ENCODE data around the gene AUTS2.
"Not testable (repeated sequence)": the region's sequence is repeated elsewhere in the genome, so short reads cannot be mapped to it uniquely, and the experiment has no call there.

Gene AUTS2

DNA sequence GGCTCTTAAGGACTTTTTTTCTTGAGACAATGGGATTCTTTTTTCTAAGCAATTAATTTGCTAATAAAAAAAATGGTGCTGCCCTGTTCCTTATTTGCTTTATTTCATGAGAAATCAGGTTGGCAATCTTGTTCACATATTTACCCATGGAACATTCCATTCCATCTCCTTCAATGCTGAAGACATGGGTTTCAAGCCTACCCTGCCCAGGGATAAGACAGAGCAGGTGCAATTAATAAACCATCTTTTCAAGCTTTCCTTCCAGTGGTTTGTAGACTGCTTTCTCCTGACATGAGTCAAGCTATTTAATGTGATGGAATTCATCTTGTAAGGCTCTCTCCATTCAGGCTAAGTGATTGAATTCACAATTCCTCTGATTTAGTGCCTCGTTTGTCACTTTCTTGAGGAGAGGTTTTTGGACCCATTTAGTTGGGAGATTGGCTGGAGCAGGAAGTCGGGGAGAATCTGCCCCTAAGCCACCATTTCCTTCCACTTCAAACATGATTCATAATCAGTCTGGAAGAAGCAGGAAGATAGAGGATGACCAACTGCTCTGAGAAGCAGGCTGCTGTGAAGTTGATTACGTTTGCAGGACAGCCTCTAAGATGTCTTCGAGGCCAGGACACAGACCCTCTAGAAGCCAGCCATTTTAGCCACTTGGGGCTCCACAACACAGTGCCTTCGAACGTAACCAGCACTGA, 981.3 kb downstream of the AUTS2 start:
- no peak for DNase-seq

DNA sequence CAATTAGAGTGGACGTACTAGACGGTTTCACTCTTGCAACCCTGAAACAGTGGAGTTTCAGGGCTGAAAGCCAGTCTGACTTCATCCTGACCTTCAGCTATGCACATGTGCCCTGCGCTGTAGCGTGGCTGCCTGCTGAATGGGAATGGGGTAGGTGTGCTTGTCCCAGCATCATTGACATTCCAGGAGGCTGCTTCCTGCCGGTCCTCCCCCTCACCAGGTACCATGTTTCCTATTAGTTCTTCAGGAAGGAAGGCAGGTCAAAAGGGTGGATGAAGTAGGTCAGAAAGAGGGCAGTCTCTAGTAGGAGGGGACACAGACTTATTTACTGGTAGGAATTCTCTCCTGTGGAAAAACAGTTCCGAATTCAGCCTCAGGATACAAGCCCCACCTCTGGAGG, 981.9 kb downstream of the AUTS2 start:
- no peak for DNase-seq

DNA sequence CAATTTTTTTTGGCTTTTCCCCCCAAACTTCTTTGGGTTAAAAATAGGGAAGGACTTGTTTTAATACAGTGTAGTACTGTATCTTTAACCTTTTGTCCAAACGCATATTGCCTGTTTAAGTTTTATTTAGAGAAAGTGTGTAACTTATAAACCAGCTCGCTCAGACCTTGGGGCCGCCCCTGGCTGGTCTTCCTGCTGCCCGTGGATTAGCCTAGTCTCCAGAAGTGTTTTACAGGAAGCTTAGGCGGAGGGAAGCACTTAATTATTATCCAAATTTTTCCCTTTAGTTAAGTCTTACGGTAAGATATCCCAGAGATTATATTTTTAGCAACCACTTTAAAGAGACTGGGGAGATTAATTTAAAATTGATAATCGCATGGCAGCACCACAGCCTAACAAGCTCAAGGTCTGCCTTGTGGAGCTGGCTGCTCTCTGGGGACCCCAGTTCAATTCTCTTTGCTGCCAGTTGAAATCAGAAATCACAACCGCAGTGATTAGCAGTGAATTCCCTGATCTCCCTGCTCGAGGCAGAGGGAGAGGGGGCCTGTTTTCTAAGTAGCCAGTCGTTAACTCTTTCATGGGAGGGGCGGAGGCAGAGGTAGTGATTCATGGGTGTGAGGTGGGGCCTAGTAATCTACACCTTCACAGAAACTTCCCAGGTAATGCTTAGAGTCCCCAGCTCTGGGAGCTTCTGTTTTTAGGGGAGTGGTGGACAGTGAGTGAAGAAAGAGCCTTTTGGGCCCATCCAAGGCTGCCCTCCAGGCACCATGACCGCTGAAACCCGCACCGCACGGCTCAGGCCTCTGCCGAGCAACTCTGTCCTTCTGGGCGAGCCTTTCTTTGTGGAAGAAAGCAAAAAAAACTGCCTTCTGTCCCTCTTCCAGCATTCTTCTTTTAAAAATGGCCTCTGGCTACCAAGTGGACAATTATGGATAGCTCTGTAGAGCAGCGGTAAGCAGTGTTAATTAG, 984.9 kb downstream of the AUTS2 start:
- DNase-seq = no peak

DNA sequence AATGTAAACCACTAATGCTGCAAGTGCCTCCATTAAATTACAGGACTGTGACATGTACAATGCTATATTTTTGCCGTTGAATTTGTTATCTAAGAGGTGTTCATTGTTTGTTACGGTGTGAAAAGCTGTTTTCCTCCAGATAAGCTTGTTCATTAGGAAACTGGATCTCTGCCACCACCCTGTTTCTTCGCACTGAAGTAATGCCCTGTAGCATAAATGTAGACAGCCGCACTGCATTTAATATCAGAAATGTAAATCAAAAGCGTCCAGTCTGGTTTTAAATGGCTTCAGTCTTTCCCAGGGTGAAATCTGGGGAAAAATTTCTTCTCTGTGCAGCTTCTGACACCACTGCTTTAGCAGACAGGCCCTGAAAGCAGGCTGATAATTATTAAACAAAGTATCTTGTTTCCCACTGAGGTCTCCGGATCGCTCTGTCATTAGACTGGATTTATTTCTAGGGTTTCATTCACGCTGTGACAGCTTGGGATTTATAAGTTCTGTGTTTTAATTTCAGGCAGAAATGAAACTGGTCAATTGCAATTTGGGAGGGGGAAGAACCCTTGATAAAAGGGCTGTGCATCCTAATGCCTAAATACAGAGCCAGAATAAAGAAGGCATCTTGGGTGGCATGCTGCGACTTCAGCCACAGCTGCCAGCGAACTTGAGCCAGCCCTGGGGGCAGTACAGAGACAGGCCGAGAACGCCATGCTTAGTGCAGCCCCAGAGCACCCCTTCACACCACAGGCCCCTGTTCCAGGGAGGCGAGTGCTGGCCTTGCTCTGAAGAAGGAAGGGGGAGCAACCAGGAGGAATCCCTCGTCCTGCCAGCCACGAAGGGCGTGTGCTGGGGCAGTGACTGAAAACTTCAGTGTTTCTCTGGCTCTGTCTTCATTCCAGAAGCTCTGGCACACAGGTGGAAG, 985.9 kb downstream of the AUTS2 start:
- no peak for DNase-seq

DNA sequence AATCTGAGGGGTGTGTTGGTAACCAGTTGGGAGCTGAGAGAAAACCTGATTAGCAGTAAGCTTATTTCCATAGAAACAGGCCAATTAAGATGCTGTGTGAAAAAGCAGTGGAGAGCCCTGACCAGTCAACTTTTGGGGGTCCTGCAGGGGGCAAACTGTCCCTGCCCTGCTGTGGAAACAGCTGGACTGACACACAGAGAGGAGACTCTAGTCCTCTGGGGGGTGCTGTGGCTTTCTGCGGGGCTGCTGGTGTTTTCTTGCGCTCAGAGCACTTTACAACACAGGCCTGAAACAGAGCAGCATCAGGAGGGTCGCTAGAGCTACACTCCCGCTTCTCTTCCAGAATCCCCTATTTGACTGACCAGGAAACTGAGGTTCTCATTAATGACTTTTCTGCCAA, 986.8 kb downstream of the AUTS2 start:
- DNase-seq = no peak

DNA sequence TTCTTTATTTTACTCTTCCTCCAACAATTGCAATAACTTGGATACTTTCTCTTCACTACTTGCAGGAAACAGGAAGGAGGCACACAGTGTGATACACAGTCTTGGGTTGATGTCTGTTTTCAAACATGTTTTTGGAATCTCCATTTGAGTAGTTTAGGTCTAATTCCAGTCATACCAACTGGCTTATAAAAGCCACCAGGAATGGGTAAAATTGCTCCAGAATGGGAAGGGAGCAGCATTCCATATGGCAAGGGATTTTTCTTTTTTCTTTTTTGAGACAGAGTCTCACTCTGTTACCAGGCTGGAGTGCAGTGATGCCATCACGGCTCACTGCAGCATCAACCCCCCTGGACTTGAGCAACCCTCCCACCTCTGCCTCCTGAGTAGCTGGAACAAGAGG, 988.5 kb downstream of the AUTS2 start:
- no peak for DNase-seq

DNA sequence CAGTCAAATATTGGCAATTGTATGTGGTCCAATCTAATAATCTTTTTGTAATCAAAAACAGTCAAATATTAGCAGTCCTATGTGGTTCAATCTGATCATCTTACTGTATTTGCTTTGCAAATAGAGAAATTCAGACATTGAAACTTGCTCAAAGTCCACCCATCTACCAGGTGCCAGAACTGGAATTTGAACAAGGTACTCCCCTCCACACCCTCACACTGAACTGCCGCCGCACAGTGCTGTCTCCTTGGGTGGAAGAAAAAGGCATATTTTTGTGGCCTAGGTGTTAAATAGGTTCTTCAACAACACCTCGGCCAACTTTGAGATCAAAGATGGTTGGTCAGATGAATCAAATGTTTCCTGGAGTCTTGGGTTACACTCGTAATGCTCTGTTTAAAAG, 989.5 kb downstream of the AUTS2 start:
- no peak for DNase-seq

DNA sequence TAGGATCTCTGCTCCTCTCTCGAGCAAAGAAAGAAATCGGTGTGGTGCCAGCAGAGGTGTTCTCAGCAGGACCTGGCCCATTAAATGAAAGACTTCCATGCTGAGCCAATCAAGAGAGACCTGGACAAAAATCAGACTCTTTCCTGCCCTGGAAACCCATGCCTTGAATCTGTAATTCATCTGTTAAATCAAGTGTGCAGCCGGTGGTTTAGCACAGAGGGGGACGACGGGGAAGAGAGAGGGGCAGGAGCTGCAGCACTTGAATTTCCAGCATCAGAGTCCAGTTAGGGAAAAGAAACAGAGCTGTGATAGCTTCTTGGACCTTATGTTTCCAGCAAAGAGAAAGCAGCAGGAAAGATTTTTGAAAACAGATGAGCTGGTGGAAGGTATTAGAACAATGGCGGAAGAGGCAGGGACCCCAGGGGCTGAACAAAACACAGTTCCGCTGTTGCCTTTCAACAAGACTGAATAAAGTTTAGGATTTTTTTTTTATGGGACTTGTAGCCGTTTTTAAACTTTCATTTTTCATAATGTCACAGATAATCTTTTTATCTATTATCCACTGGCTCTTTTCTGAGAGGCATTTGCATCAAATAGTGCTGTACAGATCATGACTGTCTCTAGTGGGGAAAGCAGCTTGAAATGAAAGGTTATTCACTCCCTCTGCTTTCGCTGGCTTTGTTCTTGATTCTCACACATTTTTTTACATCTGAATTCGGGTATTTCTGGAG, 990.1 kb downstream of the AUTS2 start:
- DNase-seq = no peak

DNA sequence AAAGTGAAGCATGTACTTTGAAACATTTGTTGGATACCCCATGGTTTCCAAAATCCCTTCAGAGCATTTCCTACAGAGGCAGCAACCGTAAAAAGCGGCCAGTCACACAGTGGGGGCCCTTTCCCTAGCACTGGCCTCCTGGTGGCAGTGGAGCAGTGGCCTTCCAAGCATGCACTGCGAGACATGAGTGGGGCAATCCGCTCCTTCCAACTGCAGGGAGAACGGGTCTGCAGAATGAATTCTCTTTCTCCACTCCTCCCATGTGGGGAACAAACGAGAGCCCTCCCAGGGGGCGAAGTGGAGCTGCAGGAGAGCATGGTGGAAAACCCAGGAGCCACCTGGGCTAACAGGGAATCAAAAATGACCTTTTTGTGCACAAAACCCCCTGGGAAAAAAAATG, 990.7 kb downstream of the AUTS2 start:
- no peak for DNase-seq

DNA sequence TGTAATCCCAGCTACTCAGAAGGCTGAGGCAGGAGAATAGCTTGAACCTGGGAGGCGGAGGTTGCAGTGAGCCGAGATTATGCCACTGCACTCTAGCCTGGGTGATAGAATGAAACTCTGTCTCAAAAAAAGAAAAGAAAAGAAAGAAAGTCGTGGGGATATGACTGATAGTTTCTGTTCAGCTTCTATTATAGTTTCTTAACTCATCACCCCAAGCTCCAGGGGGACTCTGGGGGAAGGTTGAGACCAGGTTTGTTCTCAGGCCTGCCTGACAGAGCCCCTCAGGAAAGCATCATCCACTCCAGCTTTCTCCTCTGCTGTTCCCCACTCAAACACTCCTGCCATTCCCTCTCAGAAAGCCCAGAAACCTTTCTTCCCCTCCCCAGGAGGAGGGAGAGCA, 991.3 kb downstream of the AUTS2 start:
- no peak for DNase-seq

DNA sequence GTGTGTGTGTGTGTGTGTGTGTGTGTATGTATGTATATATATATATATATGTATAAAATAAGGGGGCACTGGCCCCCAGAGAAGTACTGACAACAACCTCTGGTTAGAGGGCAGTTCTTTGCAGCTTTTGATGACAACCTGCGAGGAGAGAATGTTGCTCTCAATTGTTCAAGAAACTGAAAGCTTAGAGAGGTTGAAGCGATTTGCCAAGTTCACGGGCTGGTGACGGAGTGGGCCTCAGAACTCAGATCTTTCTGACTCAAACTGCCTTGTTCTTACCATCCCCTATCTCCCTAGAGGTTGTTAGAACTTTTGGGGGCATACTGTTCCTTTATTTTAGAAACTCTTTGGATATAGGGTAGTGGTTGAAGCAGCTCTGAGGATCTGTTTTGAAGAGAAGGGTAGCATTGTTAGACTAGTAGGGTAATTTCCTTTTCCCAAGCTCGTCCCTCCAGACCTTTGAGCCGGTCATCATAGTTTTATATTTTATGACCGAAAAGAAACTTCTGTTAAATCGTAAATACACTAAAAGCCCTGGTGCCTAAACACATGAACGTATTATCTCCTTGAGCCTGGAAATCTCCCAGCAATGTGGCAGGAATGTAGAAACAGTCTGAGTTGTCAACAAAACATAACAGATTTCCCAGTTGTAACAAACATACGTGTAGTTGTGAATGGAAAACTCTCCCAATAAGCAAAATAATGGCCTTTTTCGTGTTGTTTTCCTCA, 992.0 kb downstream of the AUTS2 start:
- no peak for DNase-seq

DNA sequence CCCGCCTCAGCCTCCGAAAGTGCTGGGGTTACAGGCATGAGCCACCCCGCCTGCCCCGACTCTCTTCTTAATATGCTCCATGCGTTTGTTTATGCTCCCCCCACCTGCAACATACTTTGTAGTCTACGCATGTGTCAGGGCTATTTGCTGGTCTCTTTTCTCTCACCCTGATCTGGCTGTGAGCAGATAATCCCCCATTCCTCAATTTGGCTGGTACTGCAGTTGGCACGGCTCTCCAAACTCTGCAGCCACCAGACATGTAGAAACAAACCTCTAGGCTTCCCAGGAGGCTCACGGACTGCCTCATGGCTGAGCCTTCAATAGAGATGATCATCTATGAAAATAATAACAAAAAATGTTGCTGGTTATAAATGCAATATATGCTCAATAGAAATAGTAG, 993.4 kb downstream of the AUTS2 start:
- DNase-seq = no peak

DNA sequence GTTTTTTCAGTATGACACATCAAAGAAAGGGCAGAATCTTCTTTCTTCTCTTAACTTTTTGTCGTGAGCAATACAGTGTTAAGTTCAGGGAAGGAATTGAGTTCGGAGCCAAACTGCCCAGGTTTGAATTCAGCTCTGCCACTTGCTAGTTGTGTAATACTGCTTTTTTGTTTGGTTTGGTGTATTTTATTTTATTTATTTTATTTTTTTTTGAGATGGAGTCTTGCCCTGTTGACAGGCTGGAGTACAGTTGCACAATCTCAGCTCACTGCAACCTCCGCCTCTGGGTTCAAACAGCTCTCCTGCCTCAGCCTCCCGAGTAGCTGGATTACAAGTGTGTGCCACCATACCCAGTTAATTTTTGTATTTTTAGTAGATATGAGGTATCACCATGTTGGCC, 993.9 kb downstream of the AUTS2 start:
- DNase-seq = no peak

DNA sequence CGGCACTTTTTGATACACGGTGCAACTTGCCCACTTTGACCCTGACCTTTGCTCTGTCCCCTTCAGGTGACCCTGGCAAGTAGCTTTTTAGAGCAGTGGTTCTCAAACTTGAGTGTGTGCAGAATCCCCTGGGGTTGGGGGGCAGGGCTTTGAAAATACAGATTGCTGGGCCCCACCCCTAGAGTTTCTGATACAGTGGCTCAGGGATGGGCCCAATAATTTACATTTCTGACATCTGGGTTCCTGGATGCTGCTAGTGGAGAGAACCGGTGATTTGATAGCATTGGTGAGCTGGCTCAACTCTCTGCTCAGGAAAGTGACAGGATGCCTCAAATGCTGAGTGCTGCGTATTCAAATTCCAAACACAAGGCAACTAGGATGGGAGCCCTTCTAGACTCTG, 995.9 kb downstream of the AUTS2 start:
- no peak for DNase-seq

DNA sequence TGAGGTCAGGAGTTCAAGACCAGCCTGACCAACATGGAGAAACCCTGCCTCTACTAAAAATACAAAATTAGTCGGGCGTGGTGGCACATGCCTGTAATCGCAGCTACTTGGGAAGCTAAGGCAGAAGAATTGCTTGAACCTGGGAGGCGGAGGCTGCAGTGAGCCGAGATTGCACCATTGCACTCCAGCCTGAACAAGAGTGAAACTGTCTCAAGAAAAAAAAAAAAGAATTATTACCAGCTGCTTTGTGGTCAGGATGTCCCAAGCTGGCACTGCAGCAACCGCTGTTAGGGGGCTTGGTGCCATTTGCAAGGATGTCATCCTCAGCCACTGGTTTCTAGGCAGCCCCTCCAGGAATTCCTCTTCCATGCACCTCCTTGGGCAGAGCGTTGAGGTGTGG, 996.6 kb downstream of the AUTS2 start:
- not testable (repeated sequence) for DNase-seq

DNA sequence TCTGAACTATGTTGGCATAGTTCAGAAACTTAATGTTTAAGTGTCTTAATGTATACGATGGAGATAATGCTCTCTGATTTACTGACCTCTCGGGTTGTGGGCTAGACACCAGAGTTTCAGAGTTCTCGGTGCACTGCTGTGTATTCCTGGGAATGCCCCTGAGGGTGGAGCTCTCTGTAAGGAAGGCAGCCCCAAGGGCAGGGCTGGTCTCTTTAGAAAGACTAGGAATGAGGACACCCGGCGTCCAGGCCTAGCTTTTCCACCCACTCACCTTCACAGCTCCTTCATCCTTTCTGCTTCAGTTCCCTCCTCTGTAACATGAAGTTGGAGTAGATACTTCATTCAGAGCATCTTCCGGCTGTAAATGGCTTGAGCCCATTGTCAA, 997.1 kb downstream of the AUTS2 start:
- no peak for DNase-seq

DNA sequence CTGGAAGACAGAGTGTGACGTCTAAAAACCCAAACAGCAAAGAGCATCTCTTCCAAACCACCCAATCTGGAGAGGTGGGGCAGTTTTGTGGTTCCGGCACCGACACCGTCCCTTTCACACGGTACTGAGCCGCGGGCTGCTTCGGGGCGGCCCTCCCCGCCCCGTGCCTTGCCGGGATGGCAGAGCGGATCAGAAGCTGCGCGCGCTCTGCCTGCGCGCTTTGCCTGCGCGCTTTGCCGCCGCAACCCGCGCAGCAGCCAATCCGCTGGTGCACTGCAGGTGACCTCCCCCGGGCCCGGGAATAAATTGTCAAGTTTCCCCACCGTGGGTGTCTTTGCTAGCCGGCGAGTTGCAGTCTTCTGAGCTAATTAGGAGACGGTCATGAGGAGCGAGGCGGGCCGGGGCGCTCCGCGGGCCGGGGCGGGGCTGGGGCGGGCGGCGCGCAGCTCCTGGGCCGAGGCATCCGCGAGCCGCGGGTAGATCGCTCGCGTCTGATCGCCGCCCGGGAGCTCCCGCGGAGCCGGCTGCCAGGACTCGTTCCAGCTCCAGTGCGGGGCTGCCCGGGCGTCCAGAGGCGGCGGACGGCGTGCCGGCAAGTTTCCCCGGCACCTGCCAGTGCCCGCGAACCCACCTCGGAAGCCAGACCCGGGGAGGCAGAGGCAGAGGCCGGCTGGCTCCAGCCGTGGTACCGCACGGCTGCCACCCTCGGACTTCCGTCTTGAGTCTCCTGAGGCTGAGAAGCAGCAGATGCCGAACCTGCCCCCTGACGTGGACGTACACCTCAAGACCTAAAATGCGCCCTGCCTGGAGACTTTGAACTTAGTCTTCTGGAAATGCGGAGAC, 997.7 kb downstream of the AUTS2 start:
- DNase-seq = no peak

DNA sequence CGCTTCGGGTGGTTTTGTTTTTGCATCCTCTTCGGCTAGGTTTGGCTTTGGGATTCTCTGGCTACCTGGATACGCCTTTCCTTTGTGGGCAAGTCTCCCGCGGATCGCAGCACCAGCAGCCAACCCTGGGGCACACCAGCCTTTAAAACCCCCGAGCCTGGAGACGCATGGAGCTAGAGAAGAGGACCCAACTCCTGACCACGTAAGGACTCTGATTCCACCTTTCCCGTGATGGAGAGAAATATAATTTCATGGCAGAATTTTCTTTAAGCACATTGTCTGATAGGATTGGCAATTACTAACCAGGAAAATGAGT, 998.3 kb downstream of the AUTS2 start:
- no peak for DNase-seq

DNA sequence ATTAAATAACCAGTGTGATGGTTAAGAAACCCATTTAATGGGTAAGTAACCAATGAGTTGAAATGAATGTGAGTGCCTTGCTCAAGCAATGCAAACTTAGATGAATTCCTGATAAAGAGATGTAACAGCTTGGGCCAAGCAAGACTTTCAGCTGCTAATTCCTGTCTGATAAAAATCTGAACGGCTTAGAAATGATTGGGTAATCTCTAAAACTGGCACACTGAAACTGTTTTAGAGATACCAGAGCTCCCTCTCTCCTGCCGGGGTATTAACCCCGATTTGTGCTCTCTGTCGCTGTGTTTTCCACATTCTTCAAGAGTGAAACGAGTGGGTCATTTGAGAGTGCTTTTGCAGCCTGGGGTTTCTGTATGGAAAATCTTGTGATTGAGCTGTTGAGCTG, 998.8 kb downstream of the AUTS2 start:
- no peak for DNase-seq

DNA sequence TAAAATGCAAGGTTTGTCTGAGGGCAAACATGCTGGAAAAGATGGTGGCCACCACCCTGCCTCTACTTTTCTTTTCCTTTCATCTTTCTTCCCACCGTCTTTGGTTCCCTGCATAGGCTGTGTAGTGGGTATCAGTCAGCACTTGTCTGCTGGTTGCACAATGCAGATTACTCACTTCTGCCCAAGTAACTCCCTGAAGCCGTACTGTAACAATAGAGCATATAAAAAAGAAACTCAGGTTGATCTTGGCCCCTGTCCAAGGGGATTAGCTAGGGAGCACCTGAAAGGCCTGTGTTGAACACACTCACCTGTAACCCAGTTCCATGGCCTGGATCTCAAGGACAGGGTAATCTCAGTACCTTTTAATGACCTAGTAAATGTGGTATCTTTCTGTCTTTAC, 1000.7 kb downstream of the AUTS2 start:
- no peak for DNase-seq

All from GF-D8 (cell line).